HCT116 (cell line): ENCODE data around the gene OVCH2. TPM values are rescaled to one million over a fixed set of nuclear protein-coding genes. Genes with fewer than 3 reads are reported as not detected.

Experiments used
- ATAC-seq: fragments of 200-7000 bp; cut with Tn5 transposase; 2 replicates; pipeline ENCODE4 v1.9.1; 2020; ENCODE audit warnings: mild to moderate bottlenecking, moderate library complexity
- BruUV-seq: library from RNA; stranded (reverse); fragments of 400-500 nt; replicated peaks from 2 replicates; lab custom pipeline; 2021; lab: Mats Ljungman, UMichigan
- CTCF ChIA-PET: fragments of 300-600 bp; sonication (Branson Sonifier 250); formaldehyde crosslinking; loops from one replicate; lab custom pipeline; 2021; ENCODE audit warnings: antibody characterized with exemption; lab: Charles Lee
- POLR2A ChIA-PET: fragments of 300-600, 350-600 bp; sonication (Branson Sonifier 250); formaldehyde crosslinking; loops from one replicate; lab custom pipeline; 2021; ENCODE audit warnings: antibody characterized with exemption; lab: Charles Lee
- RAD21 ChIA-PET, 2 experiments: fragments of 300-600 bp; sonication (Branson Sonifier 250); formaldehyde crosslinking; loops; one replicate each; lab custom pipeline; 2023; ENCODE audit warnings: low total read pairs in 2 of 2; ENCODE audit not compliant: uncharacterized antibody in 2 of 2, unreplicated experiment in 2 of 2, low non-redundant PET in 1 of 2; lab: Charles Lee
- DNase-seq: peaks from one replicate; pipeline ENCODE4 v3.0.0-alpha.2; 2010; ENCODE audit warnings: low read depth, low spot score
- H2AFZ ChIP-seq: fragments of 200-600 bp; shearing (Covaris generic), sonication (generic); 2 replicates; pipeline ENCODE4 v1.6.1; 2017; ENCODE audit warnings: low read depth, mixed run types, mixed read lengths, antibody characterized with exemption, low read length; ENCODE audit not compliant: poor library complexity, severe bottlenecking
- H3K27ac ChIP-seq: 2 replicates; pipeline ENCODE4 v1.5.1; 2012; ENCODE audit warnings: low read depth, low read length
- H3K27me3 ChIP-seq: fragments of 200-600 bp; sonication (generic); 2 replicates; pipeline ENCODE4 v1.6.1; 2016; ENCODE audit warnings: mixed run types, low read length, mixed read lengths; ENCODE audit not compliant: insufficient read depth
- H3K36me3 ChIP-seq, 2 experiments: fragments of 200-500 bp in 1 of 2; fragments of 200-600 bp in 1 of 2; sonication (Bioruptor generic) in 1 of 2; sonication (generic) in 1 of 2; 2 replicates each; pipeline versions ENCODE4 v1.5.1 to v1.6.1; 2014 to 2016; ENCODE audit warnings: low read length in 2 of 2, inconsistent platforms in 1 of 2, mixed read lengths in 1 of 2, mixed run types in 1 of 2; ENCODE audit not compliant: insufficient read depth in 2 of 2, control insufficient read depth in 1 of 2
- H3K4me1 ChIP-seq, 2 experiments: fragments of 200-600 bp in 1 of 2; sonication (generic) in 1 of 2; 2 replicates each; pipeline versions ENCODE4 v1.5.1 to v1.6.1; 2012 to 2017; ENCODE audit warnings: low read length in 2 of 2, inconsistent platforms in 1 of 2, mild to moderate bottlenecking in 1 of 2, mixed read lengths in 1 of 2, mixed run types in 1 of 2, moderate library complexity in 1 of 2; ENCODE audit not compliant: insufficient read depth in 2 of 2, control insufficient read depth in 1 of 2
- H3K4me2 ChIP-seq: fragments of 200-600 bp; sonication (generic); 2 replicates; pipeline ENCODE4 v1.6.1; 2017; ENCODE audit warnings: mixed run types, low read length, mixed read lengths
- H3K4me3 ChIP-seq, 2 experiments: fragments of 200-600 bp in 1 of 2; sonication (generic) in 1 of 2; replicated peaks in 1 of 2; 2 replicates each; pipeline ENCODE4 v1.5.1; 2011 to 2016; ENCODE audit warnings: low read length in 2 of 2, control low read depth in 1 of 2, low read depth in 1 of 2, mild to moderate bottlenecking in 1 of 2, mixed read lengths in 1 of 2, mixed run types in 1 of 2
- H3K79me2 ChIP-seq: fragments of 200-600 bp; sonication (generic); 2 replicates; pipeline ENCODE4 v1.6.1; 2017; ENCODE audit warnings: mild to moderate bottlenecking, mixed run types, low read length, moderate library complexity, mixed read lengths; ENCODE audit not compliant: insufficient read depth
- H3K9ac ChIP-seq: fragments of 200-600 bp; sonication (generic); 2 replicates; pipeline ENCODE4 v1.6.1; 2016; ENCODE audit warnings: low read length, mixed read lengths
- H3K9me2 ChIP-seq: fragments of 200-600 bp; sonication (generic), shearing (Covaris generic); 2 replicates; pipeline ENCODE4 v1.6.1; 2017; ENCODE audit warnings: mixed run types, mild to moderate bottlenecking, moderate library complexity; ENCODE audit not compliant: insufficient read depth
- H3K9me3 ChIP-seq, 2 experiments: fragments of 200-500 bp in 1 of 2; fragments of 200-600 bp in 1 of 2; sonication (Bioruptor generic) in 1 of 2; sonication (generic) in 1 of 2; 2 replicates each; pipeline ENCODE4 v1.6.1; 2014 to 2017; ENCODE audit warnings: low read length in 2 of 2, mixed read lengths in 2 of 2, inconsistent platforms in 1 of 2, low read depth in 1 of 2, mild to moderate bottlenecking in 1 of 2, mixed run types in 1 of 2, moderate library complexity in 1 of 2; ENCODE audit not compliant: control insufficient read depth in 1 of 2, insufficient read depth in 1 of 2
- H4K20me1 ChIP-seq: fragments of 200-600 bp; sonication (generic), shearing (Covaris generic); 2 replicates; pipeline ENCODE4 v1.6.1; 2017; ENCODE audit warnings: mixed run types, mild to moderate bottlenecking, moderate library complexity; ENCODE audit not compliant: insufficient read depth
- CBX3 ChIP-seq: IDR thresholded peaks from 2 replicates; pipeline ENCODE4 v1.6.1; 2012; ENCODE audit warnings: low read depth
- EGR1 ChIP-seq: IDR thresholded peaks from 2 replicates; pipeline ENCODE4 v1.6.1; 2012; ENCODE audit warnings: low read depth
- ELF1 ChIP-seq: IDR thresholded peaks from 2 replicates; pipeline ENCODE4 v1.6.1; 2012; ENCODE audit warnings: low read depth, borderline replicate concordance
- EZH2 ChIP-seq: fragments of 200-600 bp; sonication (generic); IDR thresholded peaks from 2 replicates; pipeline ENCODE4 v1.6.1; 2017; ENCODE audit warnings: antibody characterized with exemption, mixed run types
- EZH2phosphoT487 ChIP-seq: fragments of 200-600 bp; IDR thresholded peaks from 2 replicates; pipeline ENCODE4 v1.6.1; 2018; ENCODE audit warnings: antibody characterized with exemption, borderline replicate concordance
- POLR2A ChIP-seq: IDR thresholded peaks from 2 replicates; pipeline ENCODE4 v1.7.0; 2011; ENCODE audit warnings: borderline replicate concordance; ENCODE audit not compliant: insufficient read depth, insufficient read length; ENCODE audit errors: extremely low read depth
- SP1 ChIP-seq: IDR thresholded peaks from 2 replicates; pipeline ENCODE4 v1.6.1; 2012; ENCODE audit warnings: low read depth
- TCF7L2 ChIP-seq: IDR thresholded peaks from 2 replicates; pipeline ENCODE4 v1.7.0; 2011; ENCODE audit warnings: borderline replicate concordance, inconsistent platforms; ENCODE audit not compliant: insufficient read depth, insufficient read length; ENCODE audit errors: extremely low read depth
- YY1 ChIP-seq: IDR thresholded peaks from 2 replicates; pipeline ENCODE4 v1.6.1; 2011; ENCODE audit warnings: low read length, low read depth, moderate library complexity, mild to moderate bottlenecking; ENCODE audit not compliant: insufficient replicate concordance; ENCODE audit errors: extremely low read depth
- ZFX ChIP-seq: fragments of 450-650 bp; IDR thresholded peaks from 2 replicates; pipeline ENCODE4 v1.6.1; 2017
- ZNF274 ChIP-seq: fragments of 200-500 bp; sonication (Bioruptor generic); IDR thresholded peaks from 2 replicates; pipeline ENCODE4 v1.6.1; 2014; ENCODE audit warnings: mild to moderate bottlenecking, low read depth, low read length, inconsistent platforms
- intact Hi-C: fragments of 100-400 bp; cut with micrococcal nuclease; formaldehyde crosslinking; loops from 2 replicates; pipeline ENCODE4 v1.10.0; 2022
- total RNA-seq: library from RNA; stranded (reverse); gene quantifications from one replicate; pipeline ENCODE4 v1.2.1, GENCODE V29; 2021; ENCODE audit not compliant: unreplicated experiment
- TF ChIP-seq, protein P1 (sequence below): IDR thresholded peaks from 2 replicates; pipeline ENCODE4 v1.6.1; 2012
- TF ChIP-seq, protein P2 (sequence below): IDR thresholded peaks from 2 replicates; pipeline ENCODE4 v1.6.1; 2012
- TF ChIP-seq, protein P3 (sequence below): IDR thresholded peaks from 2 replicates; pipeline ENCODE4 v1.6.1; 2012; ENCODE audit warnings: low read depth
- TF ChIP-seq, protein P4 (sequence below): IDR thresholded peaks from 2 replicates; pipeline ENCODE4 v1.6.1; 2011; ENCODE audit warnings: mild to moderate bottlenecking, low read length, moderate library complexity; ENCODE audit not compliant: insufficient replicate concordance; ENCODE audit errors: extremely low read depth

OVCH2 gene
- total RNA-seq, 1 experiment from 2014 or later = not detected

DNA sequence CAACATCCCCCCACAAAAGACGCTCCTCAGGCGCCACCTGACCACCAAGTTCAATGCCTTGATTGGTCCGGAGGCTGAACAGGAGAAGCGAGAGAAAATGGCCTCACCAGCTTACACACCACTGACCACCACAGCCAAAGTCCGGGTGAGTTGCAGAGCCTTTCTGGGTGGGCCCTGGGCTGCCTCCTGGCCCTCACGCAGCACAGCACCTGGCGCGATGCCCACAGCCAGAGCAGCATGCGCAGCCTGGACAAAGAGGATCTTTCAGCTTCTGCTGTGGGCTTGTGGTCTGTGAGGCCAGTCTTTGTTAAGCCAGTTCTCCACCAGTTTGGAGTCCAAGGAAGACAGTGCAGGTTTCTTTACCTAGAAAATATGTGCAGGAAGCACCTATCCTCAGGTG lies 54.6 kb downstream of the OVCH2 start:
- RAD21 ChIA-PET = no interaction called here
- no peak for TF ChIP-seq POLR2A
- TF ChIP-seq, protein P1, sequence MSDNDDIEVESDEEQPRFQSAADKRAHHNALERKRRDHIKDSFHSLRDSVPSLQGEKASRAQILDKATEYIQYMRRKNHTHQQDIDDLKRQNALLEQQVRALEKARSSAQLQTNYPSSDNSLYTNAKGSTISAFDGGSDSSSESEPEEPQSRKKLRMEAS = no peak
- TF ChIP-seq EGR1 = no peak
- no peak for TF ChIP-seq CBX3
- TF ChIP-seq, protein P2, sequence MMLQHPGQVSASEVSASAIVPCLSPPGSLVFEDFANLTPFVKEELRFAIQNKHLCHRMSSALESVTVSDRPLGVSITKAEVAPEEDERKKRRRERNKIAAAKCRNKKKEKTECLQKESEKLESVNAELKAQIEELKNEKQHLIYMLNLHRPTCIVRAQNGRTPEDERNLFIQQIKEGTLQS = no peak
- TF ChIP-seq ZFX = no peak
- TF ChIP-seq, protein P3, sequence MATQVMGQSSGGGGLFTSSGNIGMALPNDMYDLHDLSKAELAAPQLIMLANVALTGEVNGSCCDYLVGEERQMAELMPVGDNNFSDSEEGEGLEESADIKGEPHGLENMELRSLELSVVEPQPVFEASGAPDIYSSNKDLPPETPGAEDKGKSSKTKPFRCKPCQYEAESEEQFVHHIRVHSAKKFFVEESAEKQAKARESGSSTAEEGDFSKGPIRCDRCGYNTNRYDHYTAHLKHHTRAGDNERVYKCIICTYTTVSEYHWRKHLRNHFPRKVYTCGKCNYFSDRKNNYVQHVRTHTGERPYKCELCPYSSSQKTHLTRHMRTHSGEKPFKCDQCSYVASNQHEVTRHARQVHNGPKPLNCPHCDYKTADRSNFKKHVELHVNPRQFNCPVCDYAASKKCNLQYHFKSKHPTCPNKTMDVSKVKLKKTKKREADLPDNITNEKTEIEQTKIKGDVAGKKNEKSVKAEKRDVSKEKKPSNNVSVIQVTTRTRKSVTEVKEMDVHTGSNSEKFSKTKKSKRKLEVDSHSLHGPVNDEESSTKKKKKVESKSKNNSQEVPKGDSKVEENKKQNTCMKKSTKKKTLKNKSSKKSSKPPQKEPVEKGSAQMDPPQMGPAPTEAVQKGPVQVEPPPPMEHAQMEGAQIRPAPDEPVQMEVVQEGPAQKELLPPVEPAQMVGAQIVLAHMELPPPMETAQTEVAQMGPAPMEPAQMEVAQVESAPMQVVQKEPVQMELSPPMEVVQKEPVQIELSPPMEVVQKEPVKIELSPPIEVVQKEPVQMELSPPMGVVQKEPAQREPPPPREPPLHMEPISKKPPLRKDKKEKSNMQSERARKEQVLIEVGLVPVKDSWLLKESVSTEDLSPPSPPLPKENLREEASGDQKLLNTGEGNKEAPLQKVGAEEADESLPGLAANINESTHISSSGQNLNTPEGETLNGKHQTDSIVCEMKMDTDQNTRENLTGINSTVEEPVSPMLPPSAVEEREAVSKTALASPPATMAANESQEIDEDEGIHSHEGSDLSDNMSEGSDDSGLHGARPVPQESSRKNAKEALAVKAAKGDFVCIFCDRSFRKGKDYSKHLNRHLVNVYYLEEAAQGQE = no peak
- TF ChIP-seq EZH2phosphoT487 = no peak
- no peak for TF ChIP-seq EZH2
- no peak for TF ChIP-seq SP1
- TF ChIP-seq, protein P4, sequence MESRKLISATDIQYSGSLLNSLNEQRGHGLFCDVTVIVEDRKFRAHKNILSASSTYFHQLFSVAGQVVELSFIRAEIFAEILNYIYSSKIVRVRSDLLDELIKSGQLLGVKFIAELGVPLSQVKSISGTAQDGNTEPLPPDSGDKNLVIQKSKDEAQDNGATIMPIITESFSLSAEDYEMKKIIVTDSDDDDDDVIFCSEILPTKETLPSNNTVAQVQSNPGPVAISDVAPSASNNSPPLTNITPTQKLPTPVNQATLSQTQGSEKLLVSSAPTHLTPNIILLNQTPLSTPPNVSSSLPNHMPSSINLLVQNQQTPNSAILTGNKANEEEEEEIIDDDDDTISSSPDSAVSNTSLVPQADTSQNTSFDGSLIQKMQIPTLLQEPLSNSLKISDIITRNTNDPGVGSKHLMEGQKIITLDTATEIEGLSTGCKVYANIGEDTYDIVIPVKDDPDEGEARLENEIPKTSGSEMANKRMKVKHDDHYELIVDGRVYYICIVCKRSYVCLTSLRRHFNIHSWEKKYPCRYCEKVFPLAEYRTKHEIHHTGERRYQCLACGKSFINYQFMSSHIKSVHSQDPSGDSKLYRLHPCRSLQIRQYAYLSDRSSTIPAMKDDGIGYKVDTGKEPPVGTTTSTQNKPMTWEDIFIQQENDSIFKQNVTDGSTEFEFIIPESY = no peak
- TF ChIP-seq YY1 = no peak
- TF ChIP-seq TCF7L2 = no peak
- no peak for TF ChIP-seq ELF1
- no peak for TF ChIP-seq ZNF274
- no peak overlapping the region for H3K4me2 ChIP-seq
- CTCF ChIA-PET = no interaction called here
- H3K36me3 ChIP-seq = no peaks in the 10 kb centered on the region
- no TSS peak for BruUV-seq
- no peaks in the 10 kb centered on the region for H3K27me3 ChIP-seq
- no peaks in the 10 kb centered on the region for H3K4me1 ChIP-seq
- no peak overlapping the region for H3K4me3 ChIP-seq
- no peak for ATAC-seq
- H3K9me3 ChIP-seq = no peaks in the 10 kb centered on the region
- H3K79me2 ChIP-seq = no peaks in the 10 kb centered on the region
- H3K27ac ChIP-seq = no peak overlapping the region
- H4K20me1 ChIP-seq = no peaks in the 10 kb centered on the region
- H3K9me2 ChIP-seq = no peaks in the 10 kb centered on the region
- intact Hi-C loops = no loop called here
- no peak for DNase-seq
- POLR2A ChIA-PET = no interaction called here
- H2AFZ ChIP-seq = no peak overlapping the region
- H3K9ac ChIP-seq = no peak overlapping the region
